Esophagus muscularis mucosa (tissue), 4 donors: ENCODE measurements around the gene GAREM2.

Experiments used
- EP300 ChIP-seq: sonication (generic); formaldehyde crosslinking; IDR thresholded peaks from one replicate; pipeline ENCODE4 v1.6.1; 2017; ENCODE audit warnings: antibody characterized with exemption
- POLR2A ChIP-seq: fragments of 450-650 bp; IDR thresholded peaks from one replicate; pipeline ENCODE4 v1.6.1; 2017; ENCODE audit warnings: antibody characterized with exemption, moderate library complexity, mild to moderate bottlenecking, low read depth
- POLR2AphosphoS5 ChIP-seq, 2 donors: sonication (generic); formaldehyde crosslinking; IDR thresholded peaks; one replicate each; pipeline ENCODE4 v1.6.1; 2017; ENCODE audit warnings: antibody characterized with exemption in 2 of 2
- TF ChIP-seq, protein P1 (sequence below), 3 experiments: fragments of 200-600 bp in 2 of 3; fragments of 450-650 bp in 1 of 3; sonication (generic) in 2 of 3; IDR thresholded peaks; one replicate each; pipeline ENCODE4 v1.5.1; 2017 to 2019; ENCODE audit warnings: antibody characterized with exemption in 3 of 3, mild to moderate bottlenecking in 2 of 3, moderate library complexity in 1 of 3

DNA sequence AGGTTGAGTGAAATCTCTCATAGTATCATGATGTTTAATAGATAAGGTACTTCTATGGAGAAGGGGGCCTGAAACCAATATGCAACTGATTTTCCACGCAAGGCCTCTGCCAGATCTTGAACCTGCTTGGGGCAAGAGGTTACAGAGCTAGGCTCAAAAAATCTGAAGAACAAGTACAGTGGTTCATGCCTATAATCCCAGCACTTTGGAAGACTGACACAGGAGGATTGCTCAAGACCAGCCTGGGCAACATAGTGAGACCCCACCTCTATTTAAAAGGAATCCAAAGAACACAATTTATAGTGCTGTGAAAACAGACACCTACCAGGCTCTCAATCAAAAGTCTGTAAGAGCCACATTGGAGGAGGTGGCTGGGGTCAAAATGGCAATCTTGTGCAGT is 42.9 kb downstream of the GAREM2 start:
- TF ChIP-seq POLR2AphosphoS5 (IDR thresholded peaks at IDR 0.05) = no peak
- TF ChIP-seq, protein P1, sequence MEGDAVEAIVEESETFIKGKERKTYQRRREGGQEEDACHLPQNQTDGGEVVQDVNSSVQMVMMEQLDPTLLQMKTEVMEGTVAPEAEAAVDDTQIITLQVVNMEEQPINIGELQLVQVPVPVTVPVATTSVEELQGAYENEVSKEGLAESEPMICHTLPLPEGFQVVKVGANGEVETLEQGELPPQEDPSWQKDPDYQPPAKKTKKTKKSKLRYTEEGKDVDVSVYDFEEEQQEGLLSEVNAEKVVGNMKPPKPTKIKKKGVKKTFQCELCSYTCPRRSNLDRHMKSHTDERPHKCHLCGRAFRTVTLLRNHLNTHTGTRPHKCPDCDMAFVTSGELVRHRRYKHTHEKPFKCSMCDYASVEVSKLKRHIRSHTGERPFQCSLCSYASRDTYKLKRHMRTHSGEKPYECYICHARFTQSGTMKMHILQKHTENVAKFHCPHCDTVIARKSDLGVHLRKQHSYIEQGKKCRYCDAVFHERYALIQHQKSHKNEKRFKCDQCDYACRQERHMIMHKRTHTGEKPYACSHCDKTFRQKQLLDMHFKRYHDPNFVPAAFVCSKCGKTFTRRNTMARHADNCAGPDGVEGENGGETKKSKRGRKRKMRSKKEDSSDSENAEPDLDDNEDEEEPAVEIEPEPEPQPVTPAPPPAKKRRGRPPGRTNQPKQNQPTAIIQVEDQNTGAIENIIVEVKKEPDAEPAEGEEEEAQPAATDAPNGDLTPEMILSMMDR (IDR thresholded peaks at IDR 0.05) = no peak
- TF ChIP-seq POLR2A = no peak
- TF ChIP-seq EP300 = no peak
